ENCODE data around the gene KLHL8.

- no peak for TF ChIP-seq CTCF (IDR thresholded peaks at IDR 0.05; ENCODE audit: low read depth, low read length, missing input control)
- no peak for TF ChIP-seq MAX (IDR thresholded peaks at IDR 0.05)
- TF ChIP-seq JUND (IDR thresholded peaks at IDR 0.05), result no peak
- no peak for TF ChIP-seq RXRA (IDR thresholded peaks at IDR 0.05)
- TF ChIP-seq EGR1 (IDR thresholded peaks at IDR 0.05; ENCODE audit: low read depth in 2 of 2), result no peak
- TF ChIP-seq NR2F2 (IDR thresholded peaks at IDR 0.05), result no peak
- TF ChIP-seq RAD21 (IDR thresholded peaks at IDR 0.05), result no peak
- TF ChIP-seq YY1 (IDR thresholded peaks at IDR 0.05), result no peak
- TF ChIP-seq REST (IDR thresholded peaks at IDR 0.05), result no peak
- no peak for TF ChIP-seq GABPA (IDR thresholded peaks at IDR 0.05 in 1 of 2, conservative IDR thresholded peaks at IDR 0.05 in 1 of 2)
Observed at GRCh38 chr4:87112063-87112462, 108.4 kb downstream of the KLHL8 start.
